IPS-NIHi7 (cell line): ENCODE data around the gene WARS2.

ENCODE experiments used
- DNase-seq: peaks from one replicate; pipeline ENCODE4 v3.0.0; 2012; ENCODE audit warnings: mixed read lengths; ENCODE audit errors: extremely low spot score

WARS2 gene

GRCh38 chr1:119083479-119083878, 57.0 kb downstream of the WARS2 start:
- no peak for DNase-seq

- DNase-seq = no peak
Measured at GRCh38 chr1:119081700-119082099, 58.8 kb downstream of the WARS2 start.

- DNase-seq = no peak
Measured at GRCh38 chr1:119081267-119081666, 59.2 kb downstream of the WARS2 start.

GRCh38 chr1:119080586-119080985, 59.9 kb downstream of the WARS2 start:
- peak; percentile 56 for DNase-seq

GRCh38 chr1:119079881-119080280, 60.6 kb downstream of the WARS2 start:
- no peak for DNase-seq

GRCh38 chr1:119075614-119076013, 64.8 kb downstream of the WARS2 start:
- DNase-seq = no peak

GRCh38 chr1:119071321-119071720, 69.1 kb downstream of the WARS2 start:
- DNase-seq = no peak

- no peak for DNase-seq
Measured at GRCh38 chr1:119069682-119070081, 70.8 kb downstream of the WARS2 start.

GRCh38 chr1:119068427-119068826, 72.0 kb downstream of the WARS2 start:
- no peak for DNase-seq

GRCh38 chr1:119061700-119062099, 78.8 kb downstream of the WARS2 start:
- DNase-seq = no peak

GRCh38 chr1:119055568-119055967, 84.9 kb downstream of the WARS2 start:
- no peak for DNase-seq

- DNase-seq = no peak
Measured at GRCh38 chr1:119053917-119054316, 86.5 kb downstream of the WARS2 start.

GRCh38 chr1:119052267-119052666, 88.2 kb downstream of the WARS2 start:
- no peak for DNase-seq

- no peak for DNase-seq
Measured at GRCh38 chr1:119048624-119049404, 91.6 kb downstream of the WARS2 start.

GRCh38 chr1:119046785-119047438, 93.5 kb downstream of the WARS2 start:
- DNase-seq = no peak

GRCh38 chr1:119046429-119046784, 94.0 kb downstream of the WARS2 start:
- DNase-seq = no peak

GRCh38 chr1:119045096-119045746, 95.2 kb downstream of the WARS2 start:
- DNase-seq = no peak

GRCh38 chr1:119040906-119041305, 99.5 kb downstream of the WARS2 start:
- DNase-seq = no peak

GRCh38 chr1:119040489-119040888, 100.0 kb downstream of the WARS2 start:
- DNase-seq = no peak

GRCh38 chr1:119038363-119038762, 102.1 kb downstream of the WARS2 start:
- no peak for DNase-seq

GRCh38 chr1:119034359-119034758, 106.1 kb downstream of the WARS2 start:
- no peak for DNase-seq

GRCh38 chr1:119032986-119033385, 107.5 kb downstream of the WARS2 start:
- no peak for DNase-seq

GRCh38 chr1:119027759-119028158, 112.7 kb downstream of the WARS2 start:
- DNase-seq = no peak
